ENCODE measurements around the gene FCER2. TPM values are rescaled to one million over a fixed set of nuclear protein-coding genes. Genes with fewer than 3 reads are reported as not detected.

The FCER2 gene
- total and polyA plus RNA-seq, 7 donors = 0.06 to 0.54 (median 0.22) TPM; not detected in 3

DNA sequence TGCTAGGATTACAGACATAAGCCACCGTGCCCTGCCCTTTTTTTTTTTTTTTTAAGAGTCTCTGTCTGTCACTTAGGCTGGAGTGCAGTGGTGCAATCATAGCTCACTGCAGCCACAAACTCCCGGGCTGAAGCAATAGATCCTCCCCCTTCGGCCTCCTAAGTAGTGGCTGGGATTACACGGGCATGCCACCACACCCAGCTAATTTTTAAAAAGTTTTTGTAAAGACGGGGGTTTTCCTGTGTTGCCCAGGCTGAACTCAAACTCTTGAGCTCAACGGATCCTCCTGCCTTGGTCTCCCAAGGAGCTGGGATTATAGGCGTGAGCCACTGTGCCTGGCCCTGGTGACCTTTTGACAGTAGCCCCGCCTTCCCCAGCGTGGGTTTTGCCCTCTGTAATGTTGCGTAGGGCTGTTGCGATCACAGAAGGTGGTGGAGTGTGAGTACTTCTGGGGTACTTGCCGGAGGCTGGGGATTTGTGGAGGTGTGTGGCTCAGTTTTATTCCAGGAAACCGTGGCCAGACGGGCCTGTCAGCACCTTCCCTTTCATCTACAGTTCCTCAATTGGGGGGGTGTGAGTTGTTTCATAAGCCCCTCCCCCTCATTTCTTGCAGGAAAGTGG lies 44.7 kb downstream of the FCER2 start:
- no peak overlapping the region for H3K27ac ChIP-seq
- intact Hi-C loops (cut with DNase I) = no loop called here
- peaks cover 3% of the 10 kb centered on the region for H3K4me1 ChIP-seq
- H3K36me3 ChIP-seq (ENCODE audit: insufficient read depth in 1 of 2, low read depth in 1 of 2) = no peaks in the 10 kb centered on the region
- ATAC-seq = no peak
- H3K4me3 ChIP-seq = no peak overlapping the region
- TF ChIP-seq, protein P1, sequence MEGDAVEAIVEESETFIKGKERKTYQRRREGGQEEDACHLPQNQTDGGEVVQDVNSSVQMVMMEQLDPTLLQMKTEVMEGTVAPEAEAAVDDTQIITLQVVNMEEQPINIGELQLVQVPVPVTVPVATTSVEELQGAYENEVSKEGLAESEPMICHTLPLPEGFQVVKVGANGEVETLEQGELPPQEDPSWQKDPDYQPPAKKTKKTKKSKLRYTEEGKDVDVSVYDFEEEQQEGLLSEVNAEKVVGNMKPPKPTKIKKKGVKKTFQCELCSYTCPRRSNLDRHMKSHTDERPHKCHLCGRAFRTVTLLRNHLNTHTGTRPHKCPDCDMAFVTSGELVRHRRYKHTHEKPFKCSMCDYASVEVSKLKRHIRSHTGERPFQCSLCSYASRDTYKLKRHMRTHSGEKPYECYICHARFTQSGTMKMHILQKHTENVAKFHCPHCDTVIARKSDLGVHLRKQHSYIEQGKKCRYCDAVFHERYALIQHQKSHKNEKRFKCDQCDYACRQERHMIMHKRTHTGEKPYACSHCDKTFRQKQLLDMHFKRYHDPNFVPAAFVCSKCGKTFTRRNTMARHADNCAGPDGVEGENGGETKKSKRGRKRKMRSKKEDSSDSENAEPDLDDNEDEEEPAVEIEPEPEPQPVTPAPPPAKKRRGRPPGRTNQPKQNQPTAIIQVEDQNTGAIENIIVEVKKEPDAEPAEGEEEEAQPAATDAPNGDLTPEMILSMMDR (IDR thresholded peaks at IDR 0.05) = no peak
- no peaks in the 10 kb centered on the region for H3K9me3 ChIP-seq
- WGBS, 3 donors = 30 to 43% (median 36%) methylated on average over 14 of the region's 14 CpGs
- peak in 1 of 2 donors; percentile 19 for DNase-seq
- no peaks in the 10 kb centered on the region for H3K27me3 ChIP-seq (ENCODE audit: insufficient read depth in 3 of 3, low read length in 2 of 3)

DNA sequence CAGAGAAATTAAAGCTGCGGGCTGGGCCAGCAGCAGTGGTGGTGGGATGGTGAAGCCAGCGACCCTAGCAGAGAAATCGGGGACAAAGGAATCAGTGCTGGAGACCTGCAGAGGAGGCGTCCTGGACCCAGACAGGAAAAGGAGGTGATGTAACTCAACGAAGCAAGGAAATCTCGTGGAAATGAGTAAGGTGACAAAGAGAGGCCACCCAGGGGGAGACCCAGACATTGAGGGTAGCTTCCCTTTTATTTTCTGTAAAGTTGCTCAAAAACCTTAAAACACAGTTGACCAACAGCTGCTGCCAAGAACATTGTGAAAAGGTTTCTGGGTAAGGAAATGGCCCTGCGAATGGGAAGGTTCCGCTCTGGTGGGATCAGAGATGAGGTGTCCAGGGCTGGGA lies 46.4 kb downstream of the FCER2 start:
- no peaks in the 10 kb centered on the region for H3K9me3 ChIP-seq
- H3K27me3 ChIP-seq (ENCODE audit: insufficient read depth in 3 of 3, low read length in 2 of 3) = no peaks in the 10 kb centered on the region
- H3K27ac ChIP-seq = no peak overlapping the region
- 68 to 70% (median 70%) methylated on average over 8 of the region's 8 CpGs for WGBS, 3 donors
- ATAC-seq (no peak), DNase-seq (no peak)
- no peaks in the 10 kb centered on the region for H3K36me3 ChIP-seq (ENCODE audit: insufficient read depth in 1 of 2, low read depth in 1 of 2)
- TF ChIP-seq, protein P1 (IDR thresholded peaks at IDR 0.05) = no peak
- intact Hi-C loops (cut with DNase I) = no loop called here
- H3K4me3 ChIP-seq = no peak overlapping the region
- H3K4me1 ChIP-seq = peaks cover 4% of the 10 kb centered on the region

DNA sequence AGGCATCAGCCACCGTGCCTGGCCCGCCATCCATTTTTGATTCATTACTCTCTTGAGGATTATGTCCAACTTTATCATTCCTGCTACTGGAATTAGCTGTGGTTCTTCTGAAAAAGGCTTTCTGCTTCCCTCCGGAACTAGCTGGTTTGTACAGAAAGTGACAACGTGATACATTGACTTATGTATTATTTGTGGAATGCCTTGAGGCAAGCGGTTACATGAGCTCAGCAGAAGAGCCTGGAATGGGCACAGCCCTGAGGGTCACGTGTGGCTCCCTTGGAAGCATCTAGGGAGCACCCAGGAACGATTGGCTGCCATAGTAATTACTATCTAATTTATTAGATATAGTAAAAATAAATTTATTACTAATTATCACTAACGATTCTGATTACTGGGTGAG lies 47.5 kb downstream of the FCER2 start:
- DNase-seq = no peak
- H3K4me3 ChIP-seq = no peak overlapping the region
- H3K36me3 ChIP-seq (ENCODE audit: insufficient read depth in 1 of 2, low read depth in 1 of 2) = no peaks in the 10 kb centered on the region
- intact Hi-C loops (cut with DNase I) = no loop called here
- 42 to 46% (median 42%) methylated on average over 8 of the region's 8 CpGs for WGBS, 3 donors
- no peak for ATAC-seq
- TF ChIP-seq, protein P1 (IDR thresholded peaks at IDR 0.05) = no peak
- H3K27ac ChIP-seq = no peak overlapping the region
- peaks cover 4% of the 10 kb centered on the region for H3K4me1 ChIP-seq
- no peaks in the 10 kb centered on the region for H3K27me3 ChIP-seq (ENCODE audit: insufficient read depth in 3 of 3, low read length in 2 of 3)
- no peaks in the 10 kb centered on the region for H3K9me3 ChIP-seq

DNA sequence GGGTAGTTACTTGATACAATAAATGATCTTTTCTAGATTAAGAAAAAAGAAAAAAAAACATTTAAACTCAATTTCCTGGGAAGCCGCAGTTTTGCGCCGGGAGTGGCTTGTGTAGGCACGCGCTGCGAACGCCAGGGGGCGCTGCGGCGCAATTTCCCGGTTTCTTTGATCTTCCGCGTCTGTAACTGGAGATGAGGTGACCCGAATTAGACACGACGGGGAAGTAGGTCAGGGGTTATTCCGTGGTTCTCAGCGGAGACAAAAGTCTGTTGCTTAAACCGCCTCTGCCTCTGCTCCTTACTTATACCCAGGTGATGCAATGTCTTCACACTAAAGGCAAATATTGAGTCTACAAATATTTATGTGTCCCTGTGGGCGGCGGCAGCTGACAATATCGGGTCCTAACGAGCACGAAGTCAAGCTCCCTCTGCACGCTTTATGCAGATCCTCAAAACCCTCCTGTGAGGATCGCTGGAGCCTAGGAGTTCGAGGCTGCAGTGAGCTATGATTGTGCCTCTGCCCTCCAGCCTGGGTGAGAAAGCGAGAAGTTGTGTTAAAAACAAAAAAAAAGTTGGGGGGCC lies 49.8 kb downstream of the FCER2 start:
- no peaks in the 10 kb centered on the region for H3K9me3 ChIP-seq
- peak; percentile 98 to 100 (median 100) for ATAC-seq
- peak; percentile 83 to 90 for DNase-seq
- H3K27ac ChIP-seq = peak overlapping the region; percentile 79
- H3K4me1 ChIP-seq = peaks cover 4% of the 10 kb centered on the region
- intact Hi-C loops (cut with DNase I) = loop anchor here in 1 of 2 donors (1.0 kb wide), 1 partner anchor 28 kb away; the partner anchor contains the start of gene TRAPPC5
- TF ChIP-seq, protein P1 (IDR thresholded peaks at IDR 0.05) = peak; percentile 99
- WGBS, 3 donors = 3 to 6% (median 4%) methylated on average over 28 of the region's 28 CpGs
- H3K36me3 ChIP-seq (ENCODE audit: insufficient read depth in 1 of 2, low read depth in 1 of 2) = no peaks in the 10 kb centered on the region
- peak overlapping the region; percentile 38 for H3K4me3 ChIP-seq
- H3K27me3 ChIP-seq (ENCODE audit: insufficient read depth in 3 of 3, low read length in 2 of 3) = no peaks in the 10 kb centered on the region

Data from psoas muscle (tissue), 8 donors.